HL-60/S4 treated with retinoic acid at 250 ng/mL for 4 days and 3 days (cell line): ENCODE measurements around the gene CASZ1.

Experiments
- in situ Hi-C: fragments of 300-500 bp; cut with MboI; formaldehyde crosslinking; loops from 2 replicates; pipeline ENCODE4 v1.7.0; 2022; ENCODE audit warnings: low sequenced_read_pairs

CASZ1 gene

GRCh38 chr1:10691075-10691739, 105.2 kb downstream of the CASZ1 start:
- in situ Hi-C loops: no loop called here

GRCh38 chr1:10690484-10690883, 106.0 kb downstream of the CASZ1 start:
- in situ Hi-C loops: no loop called here

GRCh38 chr1:10688409-10688786, 108.0 kb downstream of the CASZ1 start:
- in situ Hi-C loops: no loop called here

- in situ Hi-C loops: no loop called here
These were observed 108.6 kb downstream of the CASZ1 start for GRCh38 chr1:10687782-10688408.

- in situ Hi-C loops: no loop called here
These were observed 109.2 kb downstream of the CASZ1 start for GRCh38 chr1:10687251-10687651.

DNA sequence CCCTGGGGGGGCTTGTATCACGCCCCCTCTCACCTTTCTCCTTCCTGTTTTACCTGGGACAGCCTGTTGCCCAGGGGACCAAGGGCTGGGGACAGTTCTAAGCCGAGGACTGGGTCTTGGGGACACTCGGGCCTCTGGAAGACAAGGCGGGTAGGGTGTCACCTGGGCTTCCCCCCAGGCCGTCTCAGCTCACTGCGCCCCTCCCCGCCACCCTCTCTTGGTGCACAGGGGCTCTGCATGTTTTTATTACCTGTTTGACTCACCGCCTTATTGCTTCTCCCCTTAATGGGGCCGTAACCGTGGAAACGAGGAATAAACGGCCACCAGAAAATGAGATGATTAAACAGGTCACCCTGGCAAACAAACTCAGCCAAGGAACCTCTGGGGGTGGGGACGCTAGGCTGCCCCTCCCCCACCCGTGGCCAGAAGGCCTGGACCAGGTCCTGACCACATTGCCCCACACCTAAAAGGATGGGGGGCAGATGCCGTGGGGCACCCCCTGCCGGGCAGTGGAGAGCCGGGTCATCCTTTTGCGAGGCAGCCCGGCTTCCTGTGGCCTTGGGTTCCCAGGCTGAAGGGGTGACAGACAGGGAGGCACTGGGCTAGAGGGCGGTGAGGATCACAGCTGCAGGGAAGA, 109.9 kb downstream of the CASZ1 start:
- in situ Hi-C loops: no loop called here

DNA sequence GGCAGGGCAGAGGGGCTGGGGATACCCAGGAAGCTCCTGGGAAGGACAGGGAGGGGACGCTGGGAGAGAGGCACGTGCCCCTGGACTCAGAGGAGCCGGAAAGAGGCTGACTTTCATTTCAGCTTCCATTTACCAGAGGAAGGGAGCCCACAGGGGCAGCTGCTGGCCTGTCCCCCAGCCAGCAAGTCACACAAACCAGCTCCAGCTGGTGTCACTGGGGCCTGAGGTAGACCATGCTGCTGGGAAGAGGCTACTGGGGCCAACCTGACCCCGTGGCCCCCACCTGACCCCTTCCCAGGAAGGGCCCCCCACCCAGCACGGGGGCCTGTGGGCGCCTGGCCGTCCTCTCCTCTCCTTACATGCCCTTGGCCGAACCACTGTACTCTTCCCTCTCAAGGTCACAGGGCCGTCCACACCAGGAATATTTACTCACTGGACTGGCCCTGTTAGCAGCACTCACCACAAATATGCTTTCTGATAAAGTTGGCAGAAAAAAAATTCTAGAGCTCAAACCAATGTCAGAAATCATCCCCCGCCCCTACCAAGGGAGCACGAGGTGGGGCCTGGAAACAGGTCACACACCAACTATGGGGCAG, 110.5 kb downstream of the CASZ1 start:
- in situ Hi-C loops: no loop called here

GRCh38 chr1:10685196-10685807, 111.1 kb downstream of the CASZ1 start:
- in situ Hi-C loops: no loop called here

- in situ Hi-C loops: no loop called here
These were observed 112.2 kb downstream of the CASZ1 start for GRCh38 chr1:10684221-10684620.

GRCh38 chr1:10682449-10683309, 113.8 kb downstream of the CASZ1 start:
- in situ Hi-C loops: no loop called here

GRCh38 chr1:10682108-10682445, 114.4 kb downstream of the CASZ1 start:
- in situ Hi-C loops: no loop called here

- in situ Hi-C loops: no loop called here
These were observed 114.9 kb downstream of the CASZ1 start for GRCh38 chr1:10681296-10682107.

- in situ Hi-C loops: no loop called here
These were observed 116.0 kb downstream of the CASZ1 start for GRCh38 chr1:10680487-10680886.

GRCh38 chr1:10679496-10680220, 116.8 kb downstream of the CASZ1 start:
- in situ Hi-C loops: no loop called here

DNA sequence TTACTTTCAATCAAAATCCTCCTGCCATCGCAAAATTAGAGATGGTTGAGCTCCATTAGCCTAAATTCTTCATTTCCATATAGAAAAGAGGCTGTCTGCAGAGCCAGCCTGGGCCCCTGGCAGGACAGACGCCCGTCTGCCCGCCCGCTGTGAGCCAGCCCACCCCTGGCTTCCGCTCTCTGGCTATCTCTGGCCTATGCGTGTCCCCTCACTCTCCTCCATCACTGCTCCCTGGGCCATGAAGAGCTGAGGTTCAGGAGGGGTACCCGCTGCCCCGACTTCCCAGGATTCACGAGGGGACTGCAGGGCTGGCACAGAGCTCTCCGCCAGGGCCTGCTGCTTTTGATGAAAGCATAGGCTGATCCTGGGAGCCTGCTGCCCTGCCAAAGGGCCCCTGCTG, 117.6 kb downstream of the CASZ1 start:
- in situ Hi-C loops: no loop called here

DNA sequence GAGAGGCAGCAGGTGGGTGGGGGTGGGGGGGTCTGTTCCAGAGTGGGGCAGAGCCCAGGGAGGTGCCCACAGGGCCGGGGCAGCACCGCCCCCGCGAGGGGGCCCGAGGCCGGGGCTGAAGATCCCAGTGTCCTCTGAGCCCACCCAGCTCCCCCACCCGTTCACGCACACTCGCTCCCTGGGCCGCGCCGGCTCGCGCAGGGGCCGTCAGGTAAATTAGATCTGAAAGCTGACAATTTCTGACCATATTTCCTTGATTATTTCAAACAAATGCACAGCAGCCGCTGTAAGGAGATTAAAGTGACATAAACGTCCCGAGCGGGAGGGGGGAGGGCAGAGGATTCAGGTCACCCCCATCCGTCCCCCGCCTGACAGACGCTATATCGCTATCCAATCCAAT, 118.0 kb downstream of the CASZ1 start:
- in situ Hi-C loops: no loop called here

DNA sequence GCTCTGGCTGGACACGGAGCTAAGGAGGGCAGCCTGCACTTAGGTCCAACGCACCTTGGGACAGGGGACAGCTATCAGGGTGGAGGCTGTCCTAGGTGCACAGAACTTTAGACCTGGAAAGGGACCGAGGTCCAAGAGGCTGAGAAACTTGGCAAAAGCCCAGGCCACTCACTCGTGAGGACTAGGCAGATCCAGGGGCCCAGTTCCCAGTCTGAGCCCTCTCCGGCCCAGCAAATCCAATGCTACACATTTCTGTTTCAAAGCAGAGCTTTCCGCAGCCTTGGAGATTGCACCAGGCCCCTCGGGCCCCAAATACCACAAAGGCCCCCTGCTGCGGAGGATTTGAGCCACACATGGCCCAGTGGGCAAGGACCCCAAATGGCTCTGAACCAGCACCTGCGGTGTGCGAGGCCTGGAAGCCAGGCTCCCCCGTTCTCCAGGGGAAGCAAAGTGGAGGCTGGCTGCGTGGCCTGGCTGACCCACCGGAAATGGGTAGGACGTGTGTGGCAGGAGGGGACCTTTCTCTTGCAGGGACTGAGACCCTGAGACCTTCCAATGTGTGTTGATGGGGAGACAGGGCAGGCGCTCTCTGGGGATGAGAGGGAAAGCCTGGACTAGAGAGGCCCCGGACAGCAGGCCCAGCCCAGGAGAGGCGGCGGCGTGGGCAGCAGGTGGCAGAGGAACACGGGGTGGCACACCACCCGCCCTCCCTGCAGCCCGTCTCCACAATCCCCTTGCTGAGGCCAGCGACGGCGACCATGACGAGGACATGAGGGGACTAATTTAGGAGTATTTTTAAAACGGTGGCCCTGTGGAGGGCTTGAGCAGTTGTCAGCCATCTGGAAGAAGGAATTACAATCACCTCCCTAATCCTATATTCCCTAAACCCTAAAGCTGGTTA, 118.7 kb downstream of the CASZ1 start:
- in situ Hi-C loops: no loop called here

- in situ Hi-C loops: no loop called here
These were observed 119.5 kb downstream of the CASZ1 start for GRCh38 chr1:10676963-10677362.
